ENCODE measurements around the gene PHGDH.
"Not testable (repeated sequence)": the region's sequence is repeated elsewhere in the genome, so short reads cannot be mapped to it uniquely, and the experiment has no call there.

PHGDH gene

DNA sequence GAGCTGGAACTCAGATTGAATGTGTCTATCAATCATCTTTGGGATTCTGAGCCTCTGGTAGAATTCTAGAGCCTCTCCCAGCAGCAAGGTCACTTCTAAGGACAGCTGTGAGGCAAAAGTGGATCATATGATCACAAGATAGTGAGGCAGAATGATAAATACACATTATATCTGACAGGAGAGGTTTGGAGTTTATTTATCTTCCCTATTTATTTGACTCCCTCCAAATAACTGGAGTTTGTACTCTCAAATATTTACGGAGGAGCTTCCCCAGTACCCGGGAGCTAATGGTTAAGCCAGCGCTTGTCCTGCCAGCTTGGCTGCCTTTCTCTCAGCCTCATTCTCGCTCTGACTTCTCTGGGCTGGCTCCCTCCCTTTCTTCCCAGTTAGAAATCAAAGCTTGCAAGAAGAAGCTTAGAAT, 54.6 kb downstream of the PHGDH start:
- no peak for DNase-seq (ENCODE audit: low read depth)

DNA sequence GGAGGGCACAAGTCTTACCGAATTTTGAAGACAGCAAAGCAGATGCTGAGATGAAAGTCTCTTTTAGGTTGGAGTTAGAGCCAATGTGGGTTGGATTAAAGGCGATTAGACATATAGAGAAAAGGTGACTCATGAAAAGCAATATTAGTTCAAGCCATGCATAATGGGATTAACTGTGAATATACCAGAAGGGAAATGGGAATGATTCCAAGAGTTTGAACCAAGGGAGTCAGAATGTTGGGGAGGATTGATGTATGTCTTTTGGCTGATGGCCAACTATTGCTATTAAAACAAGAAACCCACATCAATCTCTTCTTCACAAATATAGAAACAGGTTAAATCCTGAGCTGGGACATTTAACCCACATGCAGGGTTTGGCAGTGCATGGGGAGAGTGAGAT, 55.8 kb downstream of the PHGDH start:
- DNase-seq (ENCODE audit: low read depth): no peak

GRCh38 chr1:119768778-119769177, 57.0 kb downstream of the PHGDH start, which contains the start of gene HMGCS2:
TSS of gene HMGCS2 (minus strand) at chr1:119768905. CDS start at chr1:119768844, 61 bp downstream.
- DNase-seq (ENCODE audit: low read depth): no peak

GRCh38 chr1:119771016-119771415, 59.3 kb downstream of the PHGDH start:
- DNase-seq (ENCODE audit: low read depth): no peak

DNA sequence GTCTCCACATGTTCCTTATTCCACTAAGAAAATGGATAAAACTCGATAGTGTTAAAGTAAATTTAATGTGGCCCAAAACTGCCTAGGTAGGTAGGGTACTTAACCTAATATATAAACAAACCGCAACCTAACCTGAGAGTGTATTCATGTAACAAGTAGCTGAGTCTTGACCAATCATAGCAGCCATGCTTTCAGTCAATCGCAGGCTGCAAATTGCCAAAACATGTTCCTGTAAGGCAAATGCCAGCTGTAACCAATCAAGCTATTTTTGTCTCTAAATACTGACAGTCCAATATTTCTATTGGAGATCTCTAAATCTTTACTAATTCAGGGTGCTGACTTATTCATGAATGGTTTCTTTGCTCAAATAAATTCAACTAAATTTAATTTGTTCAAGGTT, 60.0 kb downstream of the PHGDH start:
- DNase-seq (ENCODE audit: low read depth): no peak

- no peak for DNase-seq (ENCODE audit: low read depth)
Observed at GRCh38 chr1:119772298-119772697, 60.6 kb downstream of the PHGDH start.

DNA sequence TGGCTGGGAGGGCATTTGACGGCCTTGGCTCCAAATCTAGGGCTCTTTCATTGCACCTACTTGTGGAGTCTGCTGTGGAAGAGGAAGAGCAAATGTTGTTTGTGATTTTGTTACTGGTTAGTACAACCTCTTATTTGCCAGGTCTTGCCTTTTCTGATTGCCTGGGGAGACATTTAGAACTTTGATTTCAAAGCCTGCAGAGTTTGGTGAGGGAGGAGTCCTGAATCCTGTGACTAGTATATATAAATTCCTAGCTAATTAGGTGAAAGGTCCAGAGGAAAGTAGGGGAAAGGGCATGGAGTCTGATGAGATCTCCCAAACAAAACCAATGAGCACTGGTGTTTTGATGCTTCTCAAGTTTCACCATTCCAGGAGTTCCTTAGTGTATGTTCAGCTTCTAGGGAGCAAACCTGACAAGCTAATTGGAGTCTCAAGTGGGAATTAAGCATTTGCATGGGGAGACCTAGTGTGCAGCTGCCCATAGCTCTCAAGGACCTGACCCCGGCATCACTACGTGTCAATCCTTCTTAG, 62.0 kb downstream of the PHGDH start:
- DNase-seq (ENCODE audit: low read depth): no peak

DNA sequence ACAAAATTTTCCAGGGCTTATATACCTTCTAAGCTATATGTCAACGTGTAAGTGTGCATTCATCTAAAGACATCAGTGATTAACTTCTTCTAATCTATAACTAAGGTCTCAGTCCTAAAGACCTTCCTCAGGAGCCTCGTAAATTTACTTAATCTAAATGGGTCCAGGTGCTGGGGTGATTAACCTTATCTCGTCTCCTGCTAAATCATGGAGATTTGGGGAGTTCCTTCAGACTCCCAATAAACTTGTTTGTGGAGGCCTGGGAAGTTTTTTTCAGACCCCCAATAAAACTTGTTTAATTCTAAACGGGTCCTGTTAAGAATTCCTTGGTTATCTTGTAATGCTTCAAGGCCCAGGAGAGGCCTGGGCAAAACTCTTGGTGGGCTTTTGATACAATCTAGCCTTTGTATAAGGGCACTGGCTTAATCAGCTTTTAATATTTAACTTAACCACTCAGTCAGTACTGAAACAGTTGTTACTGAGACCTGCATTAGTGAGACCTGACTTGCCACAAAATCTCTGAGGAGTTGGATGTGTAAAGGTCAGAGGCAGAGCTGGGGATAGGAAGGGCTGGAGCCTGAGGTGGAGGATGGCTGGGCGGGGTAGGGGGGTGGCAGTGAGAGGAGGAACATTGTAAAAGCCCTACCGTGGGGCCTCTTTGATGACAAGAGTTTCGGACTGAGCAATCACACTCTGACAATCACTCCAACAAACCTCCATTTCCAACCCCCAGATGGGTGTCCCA, 63.2 kb downstream of the PHGDH start:
- DNase-seq (ENCODE audit: low read depth): no peak

GRCh38 chr1:119778359-119778758, 66.6 kb downstream of the PHGDH start:
- DNase-seq (ENCODE audit: low read depth): no peak

- no peak for DNase-seq (ENCODE audit: low read depth)
Observed at GRCh38 chr1:119778886-119779560, 67.3 kb downstream of the PHGDH start.

- DNase-seq (ENCODE audit: low read depth): no peak
Observed at GRCh38 chr1:119779869-119780356, 68.2 kb downstream of the PHGDH start.

GRCh38 chr1:119781434-119782210, 69.9 kb downstream of the PHGDH start:
- DNase-seq (ENCODE audit: low read depth): no peak

GRCh38 chr1:119782631-119783325, 71.0 kb downstream of the PHGDH start:
- no peak for DNase-seq (ENCODE audit: low read depth)

DNA sequence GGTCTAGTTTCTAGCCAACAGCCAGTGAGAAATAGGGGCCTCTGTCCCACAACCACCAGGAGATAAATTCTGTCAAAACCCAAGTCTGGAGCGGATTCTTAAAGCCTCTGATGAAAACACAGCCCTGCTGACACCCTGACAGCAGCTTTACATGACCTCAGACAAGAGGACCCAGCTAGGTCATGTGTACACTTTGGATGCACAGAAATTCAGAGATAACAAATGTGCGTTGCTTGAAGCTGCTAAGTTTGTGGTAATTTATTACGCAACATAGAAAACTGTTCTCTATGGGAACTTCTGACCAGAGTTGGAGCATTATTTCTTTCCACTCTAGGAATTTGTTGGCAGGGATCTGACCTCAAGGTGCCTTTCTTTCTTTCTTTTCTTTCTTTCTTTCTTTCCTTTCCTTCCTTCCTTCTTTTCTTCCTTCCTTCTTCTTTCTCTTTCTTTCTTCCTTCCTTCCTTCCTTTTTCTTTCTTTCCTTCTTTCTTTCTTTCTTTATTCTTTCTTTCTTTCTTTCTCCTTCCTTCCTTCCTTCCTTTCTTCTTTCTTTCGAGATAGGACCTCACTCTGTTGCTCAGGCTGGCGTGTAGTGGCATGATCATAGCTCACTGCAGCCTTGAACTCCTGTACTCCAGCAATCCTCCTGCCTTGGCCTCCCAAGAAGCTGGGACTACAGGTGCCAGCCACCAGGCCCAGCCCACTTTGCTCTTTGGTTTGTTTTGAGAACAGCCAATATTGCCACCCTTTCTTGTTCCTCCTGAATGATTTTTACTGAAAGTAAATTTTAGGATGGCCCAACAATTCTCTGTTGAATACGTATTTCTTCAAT, 71.8 kb downstream of the PHGDH start:
- no peak for DNase-seq (ENCODE audit: low read depth)

DNA sequence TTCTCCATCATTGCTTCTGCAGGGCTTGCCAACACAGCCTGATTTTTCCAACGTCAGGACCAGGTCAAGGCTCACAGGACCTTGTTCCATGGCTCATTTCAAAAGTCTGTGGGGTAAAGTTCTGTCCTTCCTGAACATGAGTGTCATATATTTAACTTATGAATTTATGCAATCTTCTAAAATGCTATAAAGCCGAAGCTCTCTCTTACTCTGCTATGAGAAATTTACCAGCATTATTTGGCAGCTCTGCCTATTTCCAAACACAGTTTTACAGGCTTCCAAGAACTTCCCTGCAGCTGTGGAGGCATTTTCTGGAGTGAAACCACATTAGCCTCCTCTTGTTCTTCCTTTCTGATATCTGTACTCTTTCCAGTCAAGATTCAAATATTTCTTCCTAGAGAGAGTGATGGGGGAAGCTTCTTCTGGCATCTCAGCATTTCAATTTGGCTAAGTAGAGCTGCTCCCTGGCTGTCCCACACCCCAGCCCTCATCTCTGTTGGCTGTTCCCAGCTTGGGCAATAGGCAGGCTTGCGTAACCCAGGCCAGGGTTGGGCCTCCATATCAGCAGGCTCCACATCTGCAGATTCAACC, 72.6 kb downstream of the PHGDH start:
- DNase-seq (ENCODE audit: low read depth): no peak

DNA sequence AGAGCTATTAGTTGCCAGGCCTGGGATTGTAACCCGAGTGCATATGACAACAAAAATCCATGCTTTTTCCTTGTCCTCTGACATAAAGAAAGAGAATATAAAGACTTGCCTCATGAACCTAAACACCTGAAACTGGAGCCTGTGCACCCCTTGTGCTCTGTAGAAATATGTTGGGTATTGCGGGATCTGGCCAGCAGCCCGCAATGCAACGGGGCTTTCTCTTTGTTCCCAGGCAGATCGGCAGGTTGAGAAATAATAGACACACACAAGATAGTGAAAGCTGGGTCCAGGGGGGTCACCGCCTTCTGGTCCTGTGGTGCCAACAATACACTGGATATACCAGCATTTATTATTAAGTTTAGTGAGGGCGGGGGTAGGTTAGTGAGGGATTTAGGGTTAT, 74.3 kb downstream of the PHGDH start:
- DNase-seq (ENCODE audit: low read depth): not testable (repeated sequence)

DNA sequence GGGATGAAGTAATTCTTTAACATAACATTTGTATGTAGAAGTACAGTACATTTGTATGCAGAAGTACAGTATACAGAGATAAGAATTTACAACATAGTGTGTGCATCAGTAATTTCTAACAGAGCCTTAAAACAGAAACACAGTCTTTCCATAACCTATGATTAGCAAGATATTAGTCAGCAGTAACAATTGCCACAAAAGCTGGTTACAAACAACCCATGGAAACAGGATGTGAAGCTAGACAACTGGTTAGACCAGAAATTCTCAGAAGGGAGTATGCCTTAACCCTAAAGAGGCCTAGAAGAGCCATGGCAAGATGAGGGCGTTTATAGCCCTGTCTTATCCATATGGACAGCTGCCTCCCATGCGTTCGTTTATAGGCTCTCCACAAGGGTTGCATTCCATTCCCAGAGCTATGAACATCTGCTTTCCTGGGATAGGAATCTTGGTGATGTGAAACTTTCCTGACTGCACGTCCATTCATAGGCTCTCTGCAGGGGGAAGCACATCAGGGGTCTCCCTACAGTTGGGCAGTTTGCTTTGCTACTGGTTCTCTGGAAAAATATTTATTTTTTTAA, 74.8 kb downstream of the PHGDH start:
- DNase-seq (ENCODE audit: low read depth): not testable (repeated sequence)

DNA sequence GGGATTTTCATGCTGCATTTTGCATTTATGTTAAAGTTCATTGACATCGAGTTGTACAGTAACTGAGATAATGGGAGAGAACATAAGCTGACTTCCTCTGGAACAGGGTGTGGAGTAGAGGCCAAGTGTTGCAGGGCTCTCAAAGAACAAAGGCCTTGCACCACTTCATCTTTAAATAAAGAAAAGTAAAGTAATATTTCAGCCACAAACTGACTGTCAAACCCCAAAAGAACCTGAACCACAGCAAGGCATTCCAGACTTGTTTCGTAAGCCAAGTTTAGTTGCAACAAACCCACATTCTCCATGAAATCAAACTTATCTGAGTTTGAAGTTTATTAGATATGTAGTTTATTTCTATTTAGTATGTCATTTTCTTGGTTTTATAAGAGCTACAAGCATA, 76.0 kb downstream of the PHGDH start:
- DNase-seq (ENCODE audit: low read depth): no peak

- DNase-seq (ENCODE audit: low read depth): no peak
Observed at GRCh38 chr1:119790451-119791198, 78.9 kb downstream of the PHGDH start.
